Left lung (tissue), 10 donors: ENCODE data around the gene DBF4. TPM values are rescaled to one million over a fixed set of nuclear protein-coding genes. Genes with fewer than 3 reads are reported as not detected.
A peak's percentile ranks its signal among the peaks of the same experiment; 100 is the strongest.
"Not testable (repeated sequence)": the region's sequence is repeated elsewhere in the genome, so short reads cannot be mapped to it uniquely, and the experiment has no call there.

Experiments
- ATAC-seq: fragments of 200-7000 bp; cut with Tn5 transposase; one replicate; pipeline ENCODE4 v1.9.1; 2020; ENCODE audit warnings: moderate library complexity
- DNase-seq, 4 donors: peaks; one replicate each; pipeline ENCODE4 v3.0.0-alpha.2; 2013 to 2020
- H3K27ac ChIP-seq, 2 donors: fragments of 200-600 bp; sonication (generic) in 1 of 2; one replicate each; pipeline versions ENCODE4 v1.5.0 to v1.8.0; 2020 to 2021
- H3K27me3 ChIP-seq, 2 donors: fragments of 200-600 bp; sonication (generic) in 1 of 2; one replicate each; pipeline versions ENCODE4 v1.5.0 to v1.8.0; 2020 to 2021
- H3K36me3 ChIP-seq, 2 donors: fragments of 200-600 bp; sonication (generic) in 1 of 2; one replicate each; pipeline versions ENCODE4 v1.5.0 to v1.8.0; 2020 to 2021
- H3K4me1 ChIP-seq, 2 donors: fragments of 200-600 bp; one replicate each; pipeline ENCODE4 v1.8.0; 2021
- H3K4me3 ChIP-seq, 2 donors: fragments of 200-600 bp; sonication (generic) in 1 of 2; one replicate each; pipeline versions ENCODE4 v1.5.0 to v1.8.0; 2020 to 2021; ENCODE audit warnings: mild to moderate bottlenecking in 1 of 2
- H3K9me3 ChIP-seq, 2 donors: fragments of 200-600 bp; sonication (generic) in 1 of 2; one replicate each; pipeline versions ENCODE4 v1.5.0 to v1.8.0; 2020 to 2021
- CTCF ChIP-seq, 2 donors: fragments of 200-600 bp; sonication (generic) in 1 of 2; IDR thresholded peaks; one replicate each; pipeline versions ENCODE4 v1.5.0 to v1.8.0; 2021; ENCODE audit warnings: antibody characterized with exemption in 2 of 2
- intact Hi-C, 2 donors: fragments of 100-400 bp; cut with DNase I; formaldehyde crosslinking; loops; one replicate each; pipeline versions ENCODE4 v1.11.2 to v1.14.2; 2022
- polyA plus RNA-seq, 6 donors: library from polyadenylated mRNA; unstranded; fragments of 120-200 nt; gene quantifications; one replicate each; pipeline ENCODE4 v1.2.1, GENCODE V29; 2013; ENCODE audit not compliant: insufficient read length in 6 of 6
- total RNA-seq, 2 donors: library from RNA; stranded (reverse); fragmentation: NEBNext Ultra II Directional; extraction: Animal tissue kit (Norgen Biotek cat#: 25700); gene quantifications; one replicate each; pipeline ENCODE4 v1.2.1, GENCODE V29; 2021
- donor health status: DM: no; HTN: yes; CAD: no.
- donor health status: DM: no; HTN: no; CAD: no.

DBF4 gene
- total and polyA plus RNA-seq, 8 donors = 10.0 to 23.7 (median 17.3) TPM

- no peak overlapping the region for H3K4me3 ChIP-seq
- H3K27me3 ChIP-seq = no peaks in the 10 kb centered on the region
- DNase-seq (peak in 1 of 4 donors; percentile 41), ATAC-seq (no peak)
- no peaks in the 10 kb centered on the region for H3K4me1 ChIP-seq
- no peaks in the 10 kb centered on the region for H3K9me3 ChIP-seq
- peaks cover 0 to 35% of the 10 kb centered on the region in 2 donors for H3K36me3 ChIP-seq
- TF ChIP-seq CTCF (IDR thresholded peaks at IDR 0.05) = peak; percentile 24 to 32
- intact Hi-C loops = loop anchor here in 1 of 2 donors (10.0 kb wide), 1 partner anchor 92 kb away; no protein-coding TSS in a partner anchor
- no peak overlapping the region for H3K27ac ChIP-seq
Measured at GRCh38 chr7:87886875-87887274, 10.6 kb downstream of the DBF4 start.

GRCh38 chr7:87895363-87895762, 19.1 kb downstream of the DBF4 start:
- no peak for TF ChIP-seq CTCF (IDR thresholded peaks at IDR 0.05)
- no peak overlapping the region for H3K4me3 ChIP-seq
- no peaks in the 10 kb centered on the region for H3K27me3 ChIP-seq
- H3K36me3 ChIP-seq = peaks cover 0 to 33% of the 10 kb centered on the region in 2 donors
- H3K9me3 ChIP-seq = no peaks in the 10 kb centered on the region
- DNase-seq = no peak
- no peaks in the 10 kb centered on the region for H3K4me1 ChIP-seq
- intact Hi-C loops = no loop called here
- H3K27ac ChIP-seq = no peak overlapping the region
- ATAC-seq = no peak

- intact Hi-C loops = no loop called here
- no peak for TF ChIP-seq CTCF (IDR thresholded peaks at IDR 0.05)
- Histone ChIP-seq H3K4me3 (no peak overlapping the region), H3K27ac (no peak overlapping the region), H3K27me3 (no peaks in the 10 kb centered on the region), H3K9me3 (no peaks in the 10 kb centered on the region), H3K4me1 (no peaks in the 10 kb centered on the region), H3K36me3 (peaks cover 0 to 41% of the 10 kb centered on the region in 2 donors)
- ATAC-seq = no peak
- DNase-seq = no peak
Measured at GRCh38 chr7:87899255-87899654, 23.0 kb downstream of the DBF4 start.

- H3K4me3 ChIP-seq, H3K9me3 ChIP-seq, ATAC-seq, H3K4me1 ChIP-seq, DNase-seq, H3K27me3 ChIP-seq, intact Hi-C loops: not testable (repeated sequence)
- Histone ChIP-seq H3K36me3 (peaks cover 0 to 26% of the 10 kb centered on the region in 2 donors), H3K27ac (peak overlapping the region in 1 of 2 donors; percentile 21)
Measured at GRCh38 chr7:87907136-87907906, 31.0 kb downstream of the DBF4 start.

- peaks cover 0 to 18% of the 10 kb centered on the region in 2 donors for H3K36me3 ChIP-seq
- DNase-seq, H3K9me3 ChIP-seq, intact Hi-C loops, H3K27me3 ChIP-seq, H3K4me1 ChIP-seq, H3K4me3 ChIP-seq, H3K27ac ChIP-seq, ATAC-seq: not testable (repeated sequence)
Measured at GRCh38 chr7:87908814-87909213, 32.5 kb downstream of the DBF4 start.

- Histone ChIP-seq H3K27me3 (no peaks in the 10 kb centered on the region), H3K4me3 (no peak overlapping the region), H3K27ac (no peak overlapping the region), H3K9me3 (no peaks in the 10 kb centered on the region), H3K36me3 (no peaks in the 10 kb centered on the region), H3K4me1 (peaks cover 0 to under 1% of the 10 kb centered on the region in 2 donors)
- intact Hi-C loops = no loop called here
- ATAC-seq (no peak), DNase-seq (no peak)
- TF ChIP-seq CTCF (IDR thresholded peaks at IDR 0.05) = no peak
Measured at GRCh38 chr7:87912121-87912520, 35.8 kb downstream of the DBF4 start.
